A673 (cell line): Measurements from ENCODE around the gene RIPOR2.

Source experiments
- CTCF ChIP-seq: fragments of 300-800, 200-600 bp; sonication (generic); conservative IDR thresholded peaks from 2 replicates; pipeline ENCODE4 v1.5.1; 2017; ENCODE audit warnings: low read depth, mild to moderate bottlenecking, antibody characterized with exemption, low read length, moderate library complexity, mixed read lengths
- EZH2 ChIP-seq: fragments of 200-600 bp; sonication (generic); IDR thresholded peaks from 2 replicates; pipeline ENCODE4 v1.6.1; 2017; ENCODE audit warnings: borderline replicate concordance, low read depth, mild to moderate bottlenecking, mixed read lengths, antibody characterized with exemption, low read length; ENCODE audit not compliant: poor library complexity, severe bottlenecking

- no peak for TF ChIP-seq CTCF
- no peak for TF ChIP-seq EZH2
Observed at GRCh38 chr6:24936641-24937317, 1.0 kb upstream of the RIPOR2 start.
